Measurements from ENCODE around the gene FAM222B.

DNA sequence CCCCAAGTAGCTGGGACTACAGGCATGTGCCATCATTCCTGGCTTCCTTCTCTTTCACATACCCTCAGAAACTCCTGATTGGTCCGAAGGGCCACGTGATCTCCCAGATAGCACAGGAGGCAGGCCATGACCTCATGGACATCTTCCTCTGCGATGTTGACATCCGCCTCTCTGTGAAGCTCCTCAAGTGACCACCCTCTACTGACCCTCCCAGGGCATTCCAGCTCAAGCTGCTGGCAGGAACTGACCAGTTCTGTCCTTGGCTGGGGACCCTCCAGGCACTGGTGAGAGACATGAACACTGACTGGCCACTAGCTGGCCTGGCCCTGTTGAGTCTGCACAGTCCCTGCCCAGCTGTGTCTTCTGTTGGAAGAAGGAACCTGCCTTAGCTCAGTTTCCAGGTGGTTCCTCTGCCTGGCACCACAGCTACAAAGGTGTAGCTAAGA, 17.8 kb upstream of the FAM222B start:
- TF ChIP-seq POLR2AphosphoS5 (IDR thresholded peaks at IDR 0.05; ENCODE audit: control insufficient read depth, insufficient read depth, low read depth, low read length), result no peak; the same call in 1 of the 2 replicates
- peak; percentile 72 for TF ChIP-seq POLR2A (conservative IDR thresholded peaks at IDR 0.05)

Measured in K562 (cell line).